DOHH2 (cell line): Measurements from ENCODE around the gene ST6GAL1.

Experiments
- H3F3A ChIP-seq: fragments of 200-600 bp; sonication (generic), shearing (Covaris generic); 2 replicates; pipeline ENCODE4 v1.6.0; 2016; ENCODE audit warnings: antibody characterized with exemption, mild to moderate bottlenecking; ENCODE audit not compliant: control insufficient read depth, insufficient read depth
- H3K27ac ChIP-seq: fragments of 200-600 bp; sonication (generic); 2 replicates; pipeline ENCODE4 v1.5.1; 2014; ENCODE audit warnings: low read depth, mild to moderate bottlenecking, low read length, moderate library complexity
- H3K27me3 ChIP-seq: fragments of 200-600 bp; sonication (generic); 2 replicates; pipeline ENCODE4 v1.6.1; 2014; ENCODE audit warnings: mild to moderate bottlenecking, low read length, mixed read lengths; ENCODE audit not compliant: control insufficient read depth
- H3K36me3 ChIP-seq: fragments of 200-600 bp; sonication (generic); 2 replicates; pipeline ENCODE4 v1.6.1; 2014; ENCODE audit warnings: mild to moderate bottlenecking, low read length, moderate library complexity, mixed read lengths; ENCODE audit not compliant: control insufficient read depth
- H3K4me1 ChIP-seq: fragments of 200-600 bp; sonication (generic); 2 replicates; pipeline ENCODE4 v1.6.1; 2014; ENCODE audit warnings: mild to moderate bottlenecking, low read length, mixed read lengths; ENCODE audit not compliant: control insufficient read depth
- H3K4me2 ChIP-seq: fragments of 200-600 bp; sonication (generic); 2 replicates; pipeline ENCODE4 v1.6.0; 2014; ENCODE audit warnings: mild to moderate bottlenecking, low read length, moderate library complexity
- H3K4me3 ChIP-seq: fragments of 200-600 bp; sonication (generic); 2 replicates; pipeline ENCODE4 v1.5.1; 2014; ENCODE audit warnings: mild to moderate bottlenecking, low read length, mixed read lengths
- H3K79me2 ChIP-seq: fragments of 200-600 bp; sonication (generic); 2 replicates; pipeline ENCODE4 v1.6.1; 2014; ENCODE audit warnings: mild to moderate bottlenecking, low read length, mixed read lengths; ENCODE audit not compliant: control insufficient read depth
- H3K9me2 ChIP-seq: fragments of 200-600 bp; sonication (generic); replicated peaks from 2 replicates; pipeline ENCODE4 v1.6.1; 2014; ENCODE audit warnings: mild to moderate bottlenecking, low read length, mixed read lengths; ENCODE audit not compliant: control insufficient read depth
- H3K9me3 ChIP-seq: fragments of 200-600 bp; sonication (generic); 2 replicates; pipeline ENCODE4 v1.6.1; 2014; ENCODE audit warnings: antibody characterized with exemption, low read length, mixed read lengths; ENCODE audit not compliant: control insufficient read depth, insufficient read depth
- H4K20me1 ChIP-seq: fragments of 200-600 bp; sonication (generic); 2 replicates; pipeline ENCODE4 v1.6.0; 2014; ENCODE audit warnings: low read depth, mild to moderate bottlenecking, antibody characterized with exemption, low read length, moderate library complexity; ENCODE audit not compliant: control insufficient read depth, insufficient read depth
- EZH2phosphoT487 ChIP-seq: fragments of 200-600 bp; sonication (generic); IDR thresholded peaks from 2 replicates; pipeline ENCODE4 v1.6.1; 2017; ENCODE audit warnings: borderline replicate concordance, mild to moderate bottlenecking, antibody characterized with exemption, low read length, moderate library complexity, mixed read lengths
- TF ChIP-seq, protein P1 (sequence below): fragments of 200-600 bp; sonication (generic); IDR thresholded peaks from one replicate; pipeline ENCODE4 v1.5.1; 2014; ENCODE audit warnings: antibody characterized with exemption, mild to moderate bottlenecking, low read depth, low read length; ENCODE audit not compliant: poor library complexity, severe bottlenecking

Gene ST6GAL1

DNA sequence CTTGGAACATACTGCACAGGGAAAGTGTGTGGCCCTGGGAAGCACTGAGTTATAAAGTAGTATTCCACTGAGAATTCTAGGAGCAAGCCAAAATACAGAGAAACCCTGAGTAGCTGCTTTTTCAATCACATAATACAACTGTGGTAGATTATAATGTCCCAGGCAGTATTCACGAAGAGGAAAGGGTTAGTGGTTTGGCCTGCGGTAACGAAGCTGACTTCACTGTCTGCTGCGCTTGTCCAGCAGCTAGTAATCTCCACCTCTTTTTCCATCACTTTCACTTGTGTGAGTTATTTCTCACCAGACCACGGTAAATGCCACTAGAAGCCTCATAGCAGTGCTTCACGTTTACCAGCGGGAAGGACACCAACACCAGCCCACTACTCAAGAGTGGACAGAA is 174.6 kb downstream of the ST6GAL1 start:
- Histone ChIP-seq H3K4me1 (peaks cover 21% of the 10 kb centered on the region), H3K79me2 (no peaks in the 10 kb centered on the region), H3K36me3 (no peaks in the 10 kb centered on the region), H3K4me2 (no peak overlapping the region), H3K27ac (no peak overlapping the region), H3K9me2 (no peaks in the 10 kb centered on the region), H3K9me3 (no peaks in the 10 kb centered on the region), H3K4me3 (no peak overlapping the region), H3K27me3 (no peaks in the 10 kb centered on the region), H4K20me1 (no peaks in the 10 kb centered on the region), H3F3A (no peaks in the 10 kb centered on the region)
- no peak for TF ChIP-seq EZH2phosphoT487
- TF ChIP-seq, protein P1, sequence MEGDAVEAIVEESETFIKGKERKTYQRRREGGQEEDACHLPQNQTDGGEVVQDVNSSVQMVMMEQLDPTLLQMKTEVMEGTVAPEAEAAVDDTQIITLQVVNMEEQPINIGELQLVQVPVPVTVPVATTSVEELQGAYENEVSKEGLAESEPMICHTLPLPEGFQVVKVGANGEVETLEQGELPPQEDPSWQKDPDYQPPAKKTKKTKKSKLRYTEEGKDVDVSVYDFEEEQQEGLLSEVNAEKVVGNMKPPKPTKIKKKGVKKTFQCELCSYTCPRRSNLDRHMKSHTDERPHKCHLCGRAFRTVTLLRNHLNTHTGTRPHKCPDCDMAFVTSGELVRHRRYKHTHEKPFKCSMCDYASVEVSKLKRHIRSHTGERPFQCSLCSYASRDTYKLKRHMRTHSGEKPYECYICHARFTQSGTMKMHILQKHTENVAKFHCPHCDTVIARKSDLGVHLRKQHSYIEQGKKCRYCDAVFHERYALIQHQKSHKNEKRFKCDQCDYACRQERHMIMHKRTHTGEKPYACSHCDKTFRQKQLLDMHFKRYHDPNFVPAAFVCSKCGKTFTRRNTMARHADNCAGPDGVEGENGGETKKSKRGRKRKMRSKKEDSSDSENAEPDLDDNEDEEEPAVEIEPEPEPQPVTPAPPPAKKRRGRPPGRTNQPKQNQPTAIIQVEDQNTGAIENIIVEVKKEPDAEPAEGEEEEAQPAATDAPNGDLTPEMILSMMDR: no peak

- no peaks in the 10 kb centered on the region for H3K9me2 ChIP-seq
- no peaks in the 10 kb centered on the region for H3K36me3 ChIP-seq
- no peaks in the 10 kb centered on the region for H3K79me2 ChIP-seq
- peaks cover 21% of the 10 kb centered on the region for H3K4me1 ChIP-seq
- H3K4me2 ChIP-seq: no peak overlapping the region
- no peak overlapping the region for H3K4me3 ChIP-seq
- H3K27ac ChIP-seq: no peak overlapping the region
- no peaks in the 10 kb centered on the region for H3K27me3 ChIP-seq
- H3F3A ChIP-seq: no peaks in the 10 kb centered on the region
- no peaks in the 10 kb centered on the region for H4K20me1 ChIP-seq
- TF ChIP-seq, protein P1: no peak
- no peak for TF ChIP-seq EZH2phosphoT487
- no peaks in the 10 kb centered on the region for H3K9me3 ChIP-seq
Observed at GRCh38 chr3:187105700-187106099, 175.4 kb downstream of the ST6GAL1 start.

- Histone ChIP-seq H3F3A (no peaks in the 10 kb centered on the region), H3K27me3 (no peaks in the 10 kb centered on the region)
- TF ChIP-seq, protein P1: no peak
- no peak for TF ChIP-seq EZH2phosphoT487
Observed at GRCh38 chr3:187107989-187108388, 177.7 kb downstream of the ST6GAL1 start.

DNA sequence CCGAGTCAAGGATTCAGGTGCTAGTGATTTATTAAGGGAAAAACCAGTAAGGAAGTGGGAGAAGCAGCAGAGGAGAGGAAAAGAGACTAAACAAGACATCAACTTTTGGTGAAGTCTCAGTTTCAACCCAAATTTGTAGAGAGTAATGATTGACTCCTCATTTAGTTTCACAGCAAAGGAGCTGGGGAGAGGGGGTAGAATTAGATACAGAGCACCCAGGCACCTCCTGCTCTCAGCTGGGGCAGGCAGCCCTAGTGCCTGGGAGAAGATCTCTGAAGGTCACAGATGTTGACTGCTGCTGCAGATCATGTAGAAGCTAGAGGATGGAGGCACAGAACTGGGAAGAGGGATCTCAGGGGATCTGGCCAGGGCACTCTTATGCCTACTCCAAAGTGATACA is 179.8 kb downstream of the ST6GAL1 start:
- no peak overlapping the region for H3K4me2 ChIP-seq
- H3F3A ChIP-seq: peaks cover 10% of the 10 kb centered on the region
- H3K4me1 ChIP-seq: peaks cover 16% of the 10 kb centered on the region
- TF ChIP-seq EZH2phosphoT487: no peak
- TF ChIP-seq, protein P1: no peak
- no peak overlapping the region for H3K27ac ChIP-seq
- no peaks in the 10 kb centered on the region for H3K27me3 ChIP-seq
- H3K9me2 ChIP-seq: no peaks in the 10 kb centered on the region
- H4K20me1 ChIP-seq: no peaks in the 10 kb centered on the region
- no peaks in the 10 kb centered on the region for H3K36me3 ChIP-seq
- no peaks in the 10 kb centered on the region for H3K9me3 ChIP-seq
- H3K79me2 ChIP-seq: no peaks in the 10 kb centered on the region
- no peak overlapping the region for H3K4me3 ChIP-seq

More at GRCh38 chr3:187107989-187108388, 177.7 kb downstream of the ST6GAL1 start:
- no peak overlapping the region for H3K27ac ChIP-seq
- H3K79me2 ChIP-seq: no peaks in the 10 kb centered on the region
- H3K36me3 ChIP-seq: no peaks in the 10 kb centered on the region
- H3K9me3 ChIP-seq: no peaks in the 10 kb centered on the region
- H4K20me1 ChIP-seq: no peaks in the 10 kb centered on the region
- H3K4me3 ChIP-seq: no peak overlapping the region
- H3K9me2 ChIP-seq: no peaks in the 10 kb centered on the region
- peaks cover 11% of the 10 kb centered on the region for H3K4me1 ChIP-seq
- H3K4me2 ChIP-seq: no peak overlapping the region
